Endodermal cell (in vitro differentiated cells): ENCODE results near the gene AQP12A. TPM values are rescaled to one million over a fixed set of nuclear protein-coding genes. Genes with fewer than 3 reads are reported as not detected.

Experiments used
- DNase-seq: peaks from one replicate; pipeline ENCODE4 v3.0.0-alpha.2; 2017
- H3K27ac ChIP-seq: 2 replicates; pipeline ENCODE4 v1.5.1; 2013; ENCODE audit warnings: mild to moderate bottlenecking, low read depth, low read length, moderate library complexity
- H3K27me3 ChIP-seq: 2 replicates; pipeline ENCODE4 v1.6.1; 2013; ENCODE audit warnings: mild to moderate bottlenecking, low read length, moderate library complexity; ENCODE audit not compliant: insufficient read depth, control insufficient read depth, poor library complexity, severe bottlenecking
- H3K36me3 ChIP-seq: 2 replicates; pipeline ENCODE4 v1.7.0; 2013; ENCODE audit warnings: mild to moderate bottlenecking, low read length, moderate library complexity; ENCODE audit not compliant: control insufficient read depth, insufficient read depth
- H3K4me1 ChIP-seq: one replicate; pipeline ENCODE4 v1.7.0; 2013; ENCODE audit warnings: low read length; ENCODE audit not compliant: control insufficient read depth, insufficient read depth
- H3K4me3 ChIP-seq: 2 replicates; pipeline ENCODE4 v1.5.1; 2013; ENCODE audit warnings: mild to moderate bottlenecking, low read length, moderate library complexity
- H3K9ac ChIP-seq: 2 replicates; pipeline ENCODE4 v1.6.1; 2013; ENCODE audit warnings: mild to moderate bottlenecking, low read length, moderate library complexity; ENCODE audit not compliant: poor library complexity, severe bottlenecking; ENCODE audit errors: extremely low read depth
- H3K9me3 ChIP-seq: 2 replicates; pipeline ENCODE4 v1.6.1; 2013; ENCODE audit warnings: mild to moderate bottlenecking, low read length, moderate library complexity; ENCODE audit not compliant: control insufficient read depth
- H3K27ac Mint-ChIP-seq: 2 replicates; pipeline ENCODE4 v1.8.0; 2020; ENCODE audit warnings: mixed read lengths
- H3K27me3 Mint-ChIP-seq: 2 replicates; pipeline ENCODE4 v1.8.0; 2021; ENCODE audit warnings: mild to moderate bottlenecking, mixed read lengths; ENCODE audit not compliant: insufficient read depth
- H3K36me3 Mint-ChIP-seq: 2 replicates; pipeline ENCODE4 v1.8.0; 2020; ENCODE audit warnings: low read depth, mixed read lengths
- H3K4me1 Mint-ChIP-seq: 2 replicates; pipeline ENCODE4 v1.8.0; 2020; ENCODE audit warnings: mixed read lengths
- H3K4me3 Mint-ChIP-seq: 2 replicates; pipeline ENCODE4 v1.8.0; 2020; ENCODE audit warnings: mild to moderate bottlenecking, moderate library complexity, mixed read lengths
- H3K9me3 Mint-ChIP-seq: 2 replicates; pipeline ENCODE4 v1.8.0; 2020; ENCODE audit warnings: mild to moderate bottlenecking, mixed read lengths
- CTCF ChIP-seq: fragments of 200-600 bp; sonication (generic); conservative IDR thresholded peaks from 2 replicates; pipeline ENCODE4 v1.5.0; 2021; ENCODE audit warnings: antibody characterized with exemption, mild to moderate bottlenecking
- WGBS, 2 experiments: methylation state at CpG; one replicate each; pipeline versions ENCODE4 v1.1.5 to v1.1.7; 2013; ENCODE audit warnings: missing lambda C conversion rate in 2 of 2, mixed read lengths in 1 of 2; ENCODE audit not compliant: insufficient coverage in 1 of 2, insufficient read length in 1 of 2; 5-methylcytosine and 5-hydroxymethylcytosine counted together
- total RNA-seq, 2 donors: library from RNA; stranded (reverse); fragmentation: NEBNext Ultra II Directional in 1 of 2; extraction: Animal tissue kit (Norgen Biotek cat#: 25700) in 1 of 2; gene quantifications; 2 replicates in 1 of 2; 3 replicates in 1 of 2; pipeline ENCODE4 v1.2.1, GENCODE V29; 2021

Gene AQP12A
- total RNA-seq, 2 donors from 2014 or later = not detected

DNA sequence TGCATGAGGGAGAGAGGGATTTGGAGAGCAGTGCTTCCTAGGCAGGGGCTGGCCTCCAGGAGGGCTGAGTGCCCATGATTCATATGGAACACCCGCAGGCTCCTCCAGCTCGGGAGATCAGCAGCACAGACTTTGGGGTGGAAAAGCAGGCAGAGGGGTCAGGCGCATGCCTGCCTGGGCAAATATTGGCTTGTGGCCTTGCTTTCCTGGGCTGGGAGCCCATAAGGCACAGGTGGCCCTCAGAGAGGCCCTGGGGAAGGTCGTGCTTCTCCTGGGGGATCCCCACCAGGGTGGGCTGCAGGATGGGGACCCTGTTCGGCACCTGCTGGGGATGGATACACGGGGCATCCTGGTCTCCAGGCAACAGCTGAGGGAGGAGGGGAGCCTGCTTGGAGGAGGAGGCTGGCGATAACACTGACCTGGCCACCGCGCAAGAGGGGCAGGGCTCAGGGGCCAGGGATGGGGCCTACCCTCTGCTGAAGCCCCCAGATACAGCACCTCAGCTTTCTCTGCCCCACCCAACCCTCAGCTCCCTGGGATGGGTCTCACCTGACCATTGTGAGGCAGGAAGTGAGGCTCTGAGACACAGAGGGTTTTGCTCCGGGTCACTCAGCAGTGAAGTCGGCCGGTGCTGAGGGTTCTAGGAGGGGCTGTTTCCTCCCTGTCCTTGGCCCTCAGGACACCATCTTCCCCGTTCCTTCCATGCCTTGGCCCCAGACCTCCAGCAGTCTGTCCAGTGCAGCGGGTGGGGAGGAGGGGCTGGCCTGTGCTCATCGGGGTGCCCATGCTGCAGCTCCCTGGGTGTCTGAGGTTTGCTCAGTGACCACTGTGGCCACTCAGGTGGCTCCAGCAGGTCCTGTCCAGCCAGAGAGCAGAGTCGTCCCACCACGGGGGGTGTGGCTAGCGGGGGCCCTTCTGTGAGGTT is 12.0 kb downstream of the AQP12A start:
- Histone ChIP-seq H3K9me3 (no peaks in the 10 kb centered on the region), H3K4me1 (no peaks in the 10 kb centered on the region), H3K27ac (no peak overlapping the region), H3K36me3 (no peaks in the 10 kb centered on the region), H3K9ac (no peak overlapping the region), H3K4me3 (no peak overlapping the region), H3K27me3 (no peaks in the 10 kb centered on the region)
- 84 to 89% methylated on average over 9 to 18 of the region's 18 CpGs for WGBS, 2 experiments
- H3K4me3 Mint-ChIP-seq = no peak overlapping the region
- TF ChIP-seq CTCF = no peak
- H3K9me3 Mint-ChIP-seq = no peaks in the 10 kb centered on the region
- DNase-seq = no peak
- no peaks in the 10 kb centered on the region for H3K4me1 Mint-ChIP-seq
- H3K27ac Mint-ChIP-seq = no peak overlapping the region
- H3K36me3 Mint-ChIP-seq = no peaks in the 10 kb centered on the region
- peaks cover 2% of the 10 kb centered on the region for H3K27me3 Mint-ChIP-seq

DNA sequence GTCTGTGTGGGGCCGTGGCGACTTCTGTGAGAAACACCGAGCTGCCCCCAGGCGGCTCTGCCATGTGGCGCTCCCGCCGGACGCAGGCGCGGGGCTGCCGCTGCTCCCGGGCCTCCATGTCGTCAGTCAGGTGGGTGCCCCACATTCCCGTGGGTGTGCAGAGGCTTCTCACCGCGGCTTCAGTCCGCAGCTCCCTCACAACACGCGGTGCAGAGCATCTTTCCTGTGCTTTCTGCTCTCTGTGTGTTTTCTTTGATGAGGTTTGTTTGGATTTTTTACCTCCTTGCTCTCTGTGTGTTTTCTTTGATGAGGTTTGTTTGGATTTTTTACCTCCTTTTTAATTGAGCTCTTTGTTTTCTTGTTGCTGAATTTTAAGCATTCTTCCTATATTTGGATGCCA is 13.0 kb downstream of the AQP12A start:
- Histone ChIP-seq H3K4me3 (no peak overlapping the region), H3K27me3 (no peaks in the 10 kb centered on the region), H3K4me1 (no peaks in the 10 kb centered on the region), H3K36me3 (no peaks in the 10 kb centered on the region), H3K9ac (no peak overlapping the region), H3K9me3 (no peaks in the 10 kb centered on the region), H3K27ac (no peak overlapping the region)
- H3K36me3 Mint-ChIP-seq = no peaks in the 10 kb centered on the region
- no peak for DNase-seq
- TF ChIP-seq CTCF = no peak
- H3K4me1 Mint-ChIP-seq = no peaks in the 10 kb centered on the region
- peaks cover 2% of the 10 kb centered on the region for H3K27me3 Mint-ChIP-seq
- 84 to 87% methylated on average over 14 to 19 of the region's 19 CpGs for WGBS, 2 experiments
- no peak overlapping the region for H3K4me3 Mint-ChIP-seq
- no peaks in the 10 kb centered on the region for H3K9me3 Mint-ChIP-seq
- H3K27ac Mint-ChIP-seq = no peak overlapping the region

DNA sequence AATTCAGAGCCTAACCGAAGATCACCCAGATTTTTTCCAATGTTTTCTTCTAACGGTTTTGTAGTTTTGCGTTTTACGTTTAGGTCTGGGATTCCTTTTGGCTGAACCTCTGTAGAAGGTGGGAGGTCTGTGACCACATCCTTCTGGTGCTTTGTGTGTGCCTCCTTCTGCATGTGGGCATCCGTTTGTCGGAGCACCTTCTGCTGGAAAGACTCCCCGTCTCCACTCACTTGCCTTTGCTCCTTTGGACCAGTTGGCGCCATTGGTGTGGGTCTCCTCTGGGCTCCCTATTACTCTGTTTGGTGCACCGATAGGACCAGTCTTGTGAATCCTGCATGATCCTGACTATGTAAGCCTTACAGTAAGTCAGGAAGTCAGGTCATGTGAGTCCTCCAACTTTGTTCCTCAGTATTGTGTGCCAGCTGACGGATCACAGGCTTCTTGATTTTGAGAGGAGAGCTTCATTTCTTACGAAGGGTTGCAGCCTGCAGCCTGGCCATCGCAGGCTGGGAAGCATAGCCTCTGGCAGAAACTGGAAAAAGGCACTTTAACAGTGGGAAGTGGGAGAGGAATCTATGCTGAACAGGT is 13.6 kb downstream of the AQP12A start:
- no peak overlapping the region for H3K27ac Mint-ChIP-seq
- no peaks in the 10 kb centered on the region for H3K36me3 ChIP-seq
- no peaks in the 10 kb centered on the region for H3K4me1 ChIP-seq
- H3K4me1 Mint-ChIP-seq = no peaks in the 10 kb centered on the region
- no peaks in the 10 kb centered on the region for H3K36me3 Mint-ChIP-seq
- H3K9ac ChIP-seq = no peak overlapping the region
- H3K27me3 ChIP-seq = no peaks in the 10 kb centered on the region
- H3K27me3 Mint-ChIP-seq = peaks cover 2% of the 10 kb centered on the region
- no peak overlapping the region for H3K27ac ChIP-seq
- no peaks in the 10 kb centered on the region for H3K9me3 Mint-ChIP-seq
- H3K4me3 Mint-ChIP-seq = no peak overlapping the region
- no peak for DNase-seq
- no peak overlapping the region for H3K4me3 ChIP-seq
- 91 to 93% methylated on average over 12 of the region's 12 CpGs for WGBS, 2 experiments
- H3K9me3 ChIP-seq = no peaks in the 10 kb centered on the region
- TF ChIP-seq CTCF = no peak
